HG02571 (cell line): Measurements from ENCODE around the gene PCYT2.
A peak's percentile ranks its signal among the peaks of the same experiment; 100 is the strongest.
"Not testable (repeated sequence)": the region's sequence is repeated elsewhere in the genome, so short reads cannot be mapped to it uniquely, and the experiment has no call there.

Experiments used
- ATAC-seq: cut with Tn5 transposase; IDR thresholded peaks from one replicate; pipeline ENCODE4 v1.9.1; 2021; ENCODE audit warnings: mild to moderate bottlenecking, moderate library complexity; ENCODE audit not compliant: unreplicated experiment

The PCYT2 gene

DNA sequence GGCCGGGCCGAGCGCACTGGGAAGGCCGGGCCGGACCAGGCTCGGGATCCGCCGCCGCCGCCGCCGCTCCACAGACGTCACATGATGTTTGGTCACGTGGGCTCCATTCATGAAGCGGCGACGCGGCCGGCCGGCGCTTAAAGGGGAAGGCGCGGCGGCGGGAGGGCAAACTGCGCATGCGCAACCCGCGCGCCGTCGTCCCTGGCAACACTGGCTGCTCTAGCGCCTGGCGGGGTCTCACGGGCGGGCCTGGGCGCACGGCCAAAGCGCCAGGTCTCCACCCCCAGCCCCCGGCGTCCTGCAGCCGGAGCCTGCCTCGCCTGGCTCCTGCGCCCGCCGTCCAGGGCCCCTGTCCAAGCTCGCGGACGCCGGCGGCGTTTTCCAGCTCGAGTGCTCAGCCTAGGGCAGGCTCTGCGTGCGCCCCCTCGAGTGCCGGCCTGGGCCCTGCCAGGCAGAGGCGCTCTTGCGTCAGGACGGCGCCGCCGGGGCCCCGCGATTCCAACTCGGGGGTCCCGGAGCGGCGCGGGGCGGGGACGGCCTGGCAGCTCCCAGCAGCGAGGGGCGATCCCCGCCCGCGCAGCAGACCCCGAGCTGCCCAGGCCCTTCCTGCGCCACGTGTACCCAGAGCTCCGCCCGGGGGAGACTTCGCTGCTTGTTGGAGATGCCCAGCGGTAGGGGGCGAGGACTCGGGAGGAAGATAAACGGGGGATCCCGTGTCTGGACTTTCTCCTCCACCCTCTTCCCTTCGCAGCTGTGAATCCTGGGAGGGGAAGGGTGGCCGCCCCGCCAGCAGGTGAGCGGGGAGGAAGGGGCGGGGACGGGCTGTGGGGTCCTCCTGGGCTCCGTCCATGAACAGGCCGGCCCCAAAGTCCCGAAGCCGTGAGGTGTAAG is 16.7 kb upstream of the PCYT2 start, which contains the start of gene MAFG:
MAFG (minus strand) TSS at position 83 of the 891 bp plus-strand sequence. CDS start 4,550 bp downstream, outside the sequence.
- ATAC-seq, result peak; percentile 51

DNA sequence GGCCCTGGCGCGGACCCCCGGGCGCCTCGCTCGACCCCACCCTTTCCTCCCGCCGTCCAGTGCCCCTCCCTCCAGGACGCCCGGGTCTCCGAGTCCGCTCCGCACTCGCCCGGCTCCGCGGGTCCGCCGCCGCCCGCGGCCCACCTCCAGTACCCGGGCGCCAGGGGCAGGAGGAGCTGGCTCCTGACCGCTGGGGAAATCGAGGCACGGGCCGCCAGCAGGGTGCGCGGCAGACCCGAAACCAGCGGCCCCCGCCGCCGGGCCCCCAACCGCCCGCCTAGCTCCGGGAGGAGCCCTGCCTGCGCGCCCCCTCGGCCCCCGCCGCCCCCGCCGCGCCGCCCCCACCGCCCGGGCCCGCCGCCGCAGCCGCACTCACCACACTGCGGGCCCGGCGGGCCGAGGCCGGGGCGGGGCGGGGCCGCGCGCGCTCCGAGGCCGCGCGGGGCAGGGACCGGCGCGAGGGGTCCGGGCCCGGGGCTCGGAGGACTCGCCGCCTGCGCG is 16.0 kb upstream of the PCYT2 start:
- ATAC-seq, result peak; percentile 12

DNA sequence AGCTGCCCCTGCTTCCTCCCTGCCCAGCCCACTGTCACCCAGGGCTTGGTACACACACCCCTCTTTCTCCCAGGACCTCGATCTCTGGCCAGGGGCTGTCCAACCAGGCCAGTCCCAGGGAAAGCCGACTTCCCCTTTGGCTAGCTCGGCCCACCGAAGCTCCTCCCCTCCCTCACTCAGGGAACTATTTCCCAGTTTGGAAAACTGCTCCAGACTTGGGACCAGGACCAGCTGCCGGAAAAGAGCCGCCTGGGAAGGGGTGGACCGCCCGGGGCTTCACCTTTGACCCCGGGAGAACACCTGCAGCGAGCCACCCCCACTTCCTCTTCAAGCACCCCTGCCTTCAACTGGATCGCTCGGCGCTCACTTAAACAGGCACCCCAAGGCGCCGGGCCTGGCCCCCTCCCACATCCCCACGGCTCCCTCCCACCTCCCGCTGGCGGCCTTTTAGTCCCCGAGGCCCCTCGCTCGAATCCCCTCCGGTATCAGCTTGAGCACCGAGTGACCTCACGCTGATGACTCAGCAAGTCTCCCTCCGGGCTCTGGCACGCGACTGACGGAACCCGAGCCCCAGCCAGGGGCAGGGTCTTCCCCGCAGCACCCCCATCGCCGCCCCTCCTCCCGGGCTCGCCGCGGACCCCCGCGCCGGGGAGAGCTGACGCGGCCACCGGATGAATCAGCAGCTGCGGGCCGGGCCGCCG is 15.4 kb upstream of the PCYT2 start:
- ATAC-seq, result peak; percentile 18

DNA sequence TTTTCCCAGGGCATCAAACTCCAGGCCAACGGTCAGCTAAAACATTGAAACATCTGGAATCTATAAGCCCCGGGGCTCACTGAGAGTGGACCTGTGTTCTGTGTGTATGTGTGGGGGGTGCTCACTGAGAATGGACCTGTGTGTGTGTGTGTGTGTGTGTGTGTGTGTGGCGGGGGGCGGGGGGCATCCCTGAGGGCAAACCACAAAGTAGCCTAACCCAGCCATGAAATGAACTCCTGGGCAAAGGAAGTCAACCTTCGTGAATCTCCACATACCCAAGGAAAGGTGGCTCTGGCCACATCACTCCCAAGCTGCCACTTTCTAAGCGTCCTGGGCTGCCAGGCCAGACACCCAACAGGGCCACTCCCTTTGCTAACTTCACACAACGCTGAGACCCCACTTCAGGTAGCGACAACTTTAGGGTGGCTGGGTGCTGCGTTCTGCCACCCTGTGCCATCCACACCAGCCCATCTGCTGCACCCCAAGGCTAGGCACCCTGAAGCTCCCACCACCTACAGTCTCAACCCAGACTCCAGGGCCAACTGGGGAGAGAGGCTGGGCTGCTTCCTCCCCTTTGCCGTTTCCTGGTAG is 14.8 kb upstream of the PCYT2 start:
- ATAC-seq, result no peak

DNA sequence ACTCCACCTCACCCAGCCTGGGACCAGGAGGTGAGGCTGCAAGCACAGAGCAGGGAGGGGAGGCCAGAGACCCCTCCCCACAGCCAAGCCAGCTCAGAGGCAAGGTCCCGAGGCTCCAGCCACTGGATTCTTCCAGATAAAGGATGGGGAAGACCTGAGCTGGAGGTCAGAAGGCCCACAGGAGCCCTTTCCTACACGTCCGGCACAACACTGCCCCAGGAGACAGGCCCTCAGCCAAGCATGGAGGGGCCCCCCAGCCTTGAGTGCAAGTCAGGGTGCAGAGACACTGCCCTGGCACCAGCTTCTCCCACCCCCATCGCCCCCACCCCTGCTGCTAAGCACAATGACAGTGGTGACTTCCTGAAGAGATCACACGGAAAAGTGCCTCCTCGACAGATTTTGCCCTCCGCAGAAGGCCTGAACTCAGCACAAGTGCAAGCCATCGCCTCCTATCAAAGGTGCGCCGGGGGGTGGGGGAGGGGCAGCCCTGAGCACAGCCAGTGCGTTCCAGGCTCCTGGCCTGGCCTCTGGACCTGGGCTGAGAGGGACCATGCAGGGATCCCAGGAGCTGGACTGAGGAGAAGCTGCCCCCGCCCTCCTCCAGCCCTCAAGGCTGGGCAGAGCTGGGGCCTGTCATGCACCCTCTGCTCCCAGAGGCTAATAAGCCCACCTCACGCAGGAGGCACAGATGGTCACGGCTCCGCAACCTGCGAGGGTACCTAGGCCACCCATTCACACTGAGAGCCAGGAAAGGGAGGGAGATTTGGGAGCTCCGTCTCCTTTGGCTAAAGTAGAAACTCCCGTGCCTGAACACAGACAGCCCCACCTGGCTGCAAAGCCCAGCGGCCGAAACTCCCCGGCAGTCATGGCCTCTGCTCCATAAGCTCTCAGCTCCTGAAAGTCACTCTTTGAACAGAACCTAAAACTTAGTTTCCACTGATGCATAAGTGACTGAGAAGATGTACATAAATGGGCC is 13.6 kb upstream of the PCYT2 start:
- ATAC-seq, result no peak

DNA sequence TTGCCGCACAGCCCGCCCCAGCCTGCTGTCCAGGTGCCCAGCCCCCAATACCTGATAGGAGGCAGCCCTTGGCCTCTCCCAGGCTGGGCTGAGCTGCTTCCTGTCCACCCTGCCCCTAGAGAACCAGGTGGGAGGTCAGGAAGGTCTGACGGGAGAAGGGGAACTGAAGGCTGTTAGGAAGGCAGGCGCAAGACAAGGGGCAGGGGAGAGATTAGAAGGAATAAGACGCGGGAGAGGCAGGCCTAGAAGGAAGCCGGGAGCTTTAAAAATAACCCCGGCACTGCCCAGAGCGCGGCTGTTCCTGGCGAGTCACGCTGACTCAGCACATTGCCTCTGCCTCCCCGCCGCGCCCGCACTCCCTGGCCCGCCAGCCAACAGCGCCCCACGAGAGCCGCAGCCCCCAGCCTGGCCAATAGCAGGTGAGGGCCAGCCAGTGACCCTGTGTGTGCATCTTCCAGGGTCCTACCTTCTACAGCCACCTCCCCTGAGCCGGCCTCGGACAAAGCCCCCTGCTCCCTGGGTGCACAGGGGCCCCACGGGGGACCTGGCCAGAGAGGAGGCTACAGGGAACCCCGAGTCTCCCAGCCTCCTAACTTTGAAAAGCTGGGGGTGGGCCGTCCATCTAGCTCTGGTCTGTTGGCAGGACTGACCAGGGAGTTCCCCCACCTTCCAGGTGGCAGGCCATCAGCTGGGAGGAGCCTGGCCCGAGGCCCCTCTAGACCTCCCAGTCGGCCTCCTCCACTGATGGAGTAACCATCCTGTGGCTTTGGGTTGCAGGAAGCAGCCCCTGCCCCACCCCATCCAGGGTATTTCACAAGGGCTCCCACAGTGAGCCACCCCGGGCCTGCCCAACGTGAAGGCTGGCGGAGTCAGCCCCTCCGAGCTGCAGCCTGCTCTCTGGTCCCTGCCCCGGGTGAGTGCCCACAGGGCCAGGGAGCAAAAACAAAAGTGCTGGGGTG is 12.4 kb upstream of the PCYT2 start:
- ATAC-seq, result no peak

DNA sequence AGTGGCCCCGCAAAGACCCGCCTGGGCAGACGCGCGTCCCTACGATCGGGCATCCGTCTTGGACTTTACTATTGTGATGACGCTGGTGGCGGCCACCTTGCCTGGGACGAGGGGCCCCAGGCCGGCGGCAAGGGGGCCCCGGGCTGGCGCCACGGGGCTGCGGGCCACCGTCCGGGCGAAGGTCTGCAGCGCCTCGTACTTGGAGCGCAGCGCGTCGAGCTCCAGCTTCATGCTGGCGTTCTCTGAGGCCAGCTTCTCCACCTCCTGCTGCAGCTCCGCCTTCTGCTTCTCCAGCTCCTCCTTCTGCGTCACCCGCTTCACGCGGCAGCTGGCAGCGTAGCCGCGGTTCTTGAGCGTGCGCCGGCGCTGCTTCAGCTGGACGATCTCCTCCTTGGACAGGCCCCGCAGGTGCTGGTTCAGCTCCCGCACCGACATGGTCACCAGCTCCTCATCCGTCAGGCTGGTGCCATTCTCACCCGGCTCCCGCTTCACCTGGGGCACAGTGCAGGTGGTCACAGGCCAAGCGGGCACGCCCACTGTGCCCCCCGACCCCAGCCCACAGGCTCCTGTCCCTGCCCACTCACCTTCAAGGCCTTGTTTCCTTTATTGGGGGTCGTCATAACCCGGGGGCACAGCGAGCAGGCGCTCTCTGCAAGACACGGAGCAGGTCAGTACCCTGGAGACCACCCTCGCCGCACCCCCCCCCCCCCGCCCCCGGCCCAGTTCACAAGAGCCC is 11.5 kb upstream of the PCYT2 start:
- ATAC-seq, result no peak

DNA sequence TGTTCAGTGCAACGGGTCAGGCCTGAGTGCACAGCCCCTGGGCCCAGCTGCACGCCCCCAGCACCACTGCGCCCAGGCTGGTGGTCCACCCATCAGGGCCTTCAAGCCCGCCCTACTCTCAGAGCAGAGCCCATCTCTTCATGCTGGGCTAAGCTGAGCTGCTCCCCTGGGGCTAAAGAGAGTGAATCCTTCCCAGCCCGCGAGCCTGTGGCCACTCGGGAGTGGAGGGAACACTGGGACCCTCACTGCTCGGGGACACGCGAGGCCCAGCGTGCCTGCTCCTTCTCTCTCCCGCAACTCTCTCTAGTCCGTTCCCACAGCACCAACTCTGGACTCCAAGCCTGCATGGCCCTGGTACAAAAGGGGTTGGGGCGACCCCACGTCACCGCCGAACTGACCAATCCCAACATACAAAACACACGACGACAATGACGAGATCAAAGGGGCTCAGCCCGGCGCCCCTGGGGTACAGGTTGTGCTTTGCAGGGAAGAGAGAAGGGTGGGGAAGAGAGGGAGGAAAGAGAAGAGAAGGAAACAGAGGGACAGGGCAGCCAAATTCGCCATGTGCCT is 10.9 kb upstream of the PCYT2 start:
- no peak for ATAC-seq

DNA sequence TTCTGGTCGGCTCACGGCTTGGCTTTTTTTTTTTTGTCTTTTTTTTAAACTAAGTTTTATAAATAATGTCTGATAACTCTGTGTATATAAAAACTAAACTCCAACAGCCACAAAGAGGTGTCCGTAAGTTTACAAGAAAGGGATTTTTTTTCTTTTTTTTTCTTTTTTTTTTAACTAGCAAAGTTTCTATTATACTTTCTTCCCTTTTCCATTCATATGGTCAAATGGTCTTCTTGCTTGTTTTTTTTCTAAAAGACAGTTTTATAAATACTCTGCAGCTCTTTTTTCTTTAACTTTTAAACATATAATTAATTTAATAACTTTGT is 10.3 kb upstream of the PCYT2 start:
- ATAC-seq, result no peak

DNA sequence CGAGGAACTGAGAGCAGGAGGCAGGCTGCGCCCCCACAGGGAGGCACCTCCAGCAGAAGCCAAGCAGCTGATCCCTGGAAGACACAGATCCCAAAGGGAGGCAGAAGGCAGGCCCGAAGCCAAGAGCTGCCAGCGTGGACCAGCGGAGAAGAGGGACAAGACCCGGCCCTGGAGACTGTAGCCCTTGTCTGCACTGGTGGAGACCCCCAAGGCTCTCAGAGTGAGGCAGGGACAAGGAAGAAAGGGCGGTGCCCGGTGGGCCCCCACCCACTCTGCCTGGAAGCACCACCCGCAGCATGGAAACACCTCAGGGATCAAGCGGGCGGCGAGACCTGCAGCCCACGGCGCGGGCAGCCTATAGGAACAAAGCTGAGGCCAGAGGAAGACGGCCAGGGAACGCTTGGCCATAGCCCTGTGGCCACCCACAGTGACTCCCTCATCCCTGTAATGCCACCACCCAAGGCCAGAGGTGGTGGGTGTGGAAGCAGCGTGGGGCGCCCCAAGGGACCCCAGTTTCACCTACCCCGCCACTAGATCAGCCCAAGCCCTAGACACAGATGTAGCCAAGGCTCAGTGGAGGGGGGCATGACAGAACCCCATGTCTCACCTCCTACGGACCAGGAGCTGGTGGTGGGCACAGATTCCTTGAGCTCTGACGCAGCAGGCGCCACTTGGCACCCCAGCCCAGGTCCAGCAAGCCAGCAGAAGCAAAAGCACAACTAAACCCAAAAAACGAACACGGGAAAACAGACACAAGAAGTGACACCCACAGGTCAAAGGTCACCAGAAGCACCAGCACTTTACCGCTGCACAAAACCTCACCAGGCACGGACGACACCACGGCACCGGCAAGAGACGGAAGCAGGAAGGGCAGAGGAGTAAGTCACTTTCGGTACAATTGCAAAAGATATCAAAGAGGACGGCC is 9.7 kb upstream of the PCYT2 start:
- ATAC-seq, result no peak

DNA sequence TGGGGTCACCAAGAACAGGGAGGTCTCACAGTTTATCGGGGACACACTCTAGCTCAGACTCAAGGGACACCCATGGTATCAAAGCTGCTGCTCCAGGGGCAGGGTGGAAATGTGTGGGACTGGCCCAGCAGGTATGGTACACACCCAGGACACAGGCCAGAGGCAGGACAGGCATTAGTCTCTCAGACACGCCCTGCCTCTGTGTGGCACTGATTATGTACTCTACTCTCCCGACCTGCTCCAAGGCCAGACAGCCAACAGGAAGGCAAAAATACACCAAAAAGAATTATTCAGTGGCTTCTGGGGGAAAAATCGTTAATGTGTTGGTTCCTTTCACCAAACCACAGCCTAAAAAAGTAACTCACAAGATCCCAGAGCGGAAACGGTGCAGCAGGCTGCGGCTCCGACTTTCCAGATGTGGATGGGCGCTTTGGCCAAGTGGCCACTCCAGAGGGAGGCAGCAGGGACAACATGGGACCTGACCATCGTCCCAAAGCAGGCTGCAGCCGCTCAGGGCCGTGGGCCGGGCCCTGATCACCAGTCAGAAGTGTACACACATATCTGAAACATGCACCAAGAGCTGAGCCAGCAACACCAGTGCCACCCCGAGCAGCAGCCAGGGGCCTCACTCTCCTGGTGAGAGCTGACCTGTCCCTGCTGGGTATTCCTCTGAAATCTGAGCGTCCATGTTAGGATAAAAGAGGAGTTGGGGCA is 7.8 kb upstream of the PCYT2 start:
- no peak for ATAC-seq

DNA sequence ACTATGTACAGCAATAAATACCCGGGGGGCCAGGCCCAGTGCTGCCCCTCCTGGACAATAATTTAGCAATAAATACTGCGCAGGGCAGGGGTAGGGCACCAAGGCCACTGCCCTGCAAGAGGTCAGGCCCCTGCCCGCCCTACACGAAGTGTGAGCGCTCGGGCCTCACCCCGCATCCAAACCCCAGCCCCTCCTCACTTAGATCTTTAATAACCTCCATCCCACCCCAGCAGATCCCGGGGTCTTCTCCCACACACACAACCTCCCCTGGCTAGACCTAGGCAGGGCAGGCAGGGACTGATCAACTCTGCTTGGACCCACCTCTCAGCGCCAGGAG is 7.1 kb upstream of the PCYT2 start:
- ATAC-seq, result not testable (repeated sequence)

DNA sequence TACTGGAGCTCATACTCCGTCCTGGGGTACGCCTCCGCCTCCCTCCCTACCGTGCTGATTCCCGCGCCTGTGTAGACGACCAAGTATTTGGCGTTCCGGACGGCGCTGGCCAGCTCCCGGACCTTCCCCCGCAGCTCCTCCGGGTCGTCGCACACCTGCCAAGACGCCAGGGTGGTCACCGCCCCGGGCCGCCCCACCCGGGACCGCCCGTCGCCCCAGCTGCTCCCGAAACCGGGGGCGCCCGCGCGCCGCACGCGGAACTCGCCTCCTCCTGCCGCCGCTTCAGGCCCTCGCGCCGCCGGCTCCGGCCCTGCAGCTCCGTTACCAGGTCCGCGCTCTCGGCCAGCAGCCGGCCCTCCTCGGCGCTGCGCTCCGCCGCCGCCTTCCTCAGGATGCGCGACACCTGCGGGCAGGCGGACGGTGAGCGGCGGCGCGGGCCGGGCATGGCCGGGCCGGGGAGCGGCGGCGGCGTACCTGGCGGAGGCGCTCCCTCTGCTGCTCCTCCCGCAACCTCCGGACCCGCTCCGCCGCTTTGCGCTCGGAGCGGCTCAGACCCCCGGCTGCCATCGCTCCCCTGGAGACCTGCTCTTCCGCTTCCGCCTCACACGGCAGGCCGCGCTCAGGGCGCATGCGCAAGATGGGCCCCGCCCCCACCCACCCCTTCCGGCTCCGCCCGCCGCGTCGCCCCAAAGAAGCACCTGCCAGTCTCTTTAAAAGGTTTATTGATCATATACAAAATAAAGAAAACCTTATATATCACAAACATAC is 6.5 kb upstream of the PCYT2 start, which contains the start of gene SIRT7:
SIRT7 (minus strand) TSS at position 612 of the 768 bp plus-strand sequence; CDS start at position 567, 45 bp downstream.
- ATAC-seq, result peak; percentile 56

DNA sequence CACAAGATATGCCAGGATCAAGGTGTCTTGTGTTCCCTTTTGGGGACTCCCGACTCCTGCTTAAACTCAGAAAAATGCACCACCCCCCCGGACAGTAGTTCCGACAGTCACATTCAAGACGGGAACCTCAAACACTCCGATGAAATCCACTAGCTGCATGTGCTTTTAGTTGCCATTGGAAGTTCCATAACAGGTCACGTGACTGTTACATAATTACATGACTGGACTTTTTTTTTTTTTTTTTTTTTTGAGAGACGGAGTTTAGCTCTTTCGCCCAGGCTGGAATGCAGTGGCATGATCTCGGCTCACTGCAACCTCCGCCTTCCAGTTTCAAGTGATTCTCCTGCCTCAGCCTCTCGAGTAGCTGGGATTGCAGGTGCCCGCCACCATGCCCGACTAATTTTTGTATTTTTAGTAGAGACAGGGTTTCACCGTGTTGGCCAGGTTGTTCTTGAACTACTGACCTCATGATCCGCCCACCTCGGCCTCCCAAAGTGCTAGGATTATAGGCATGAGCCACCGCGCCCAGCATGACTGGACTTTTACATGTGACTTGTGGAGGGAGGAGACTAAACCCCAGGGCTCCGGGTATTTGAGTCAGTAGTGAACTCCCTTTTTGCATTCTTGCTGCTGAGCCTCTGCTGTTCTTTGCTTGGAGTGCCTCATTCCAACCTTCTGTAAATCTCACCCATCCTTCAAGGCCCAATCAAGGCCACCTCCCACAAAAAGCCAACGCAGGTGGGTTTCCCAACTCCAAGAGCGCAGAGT is 5.2 kb upstream of the PCYT2 start:
- no peak for ATAC-seq

DNA sequence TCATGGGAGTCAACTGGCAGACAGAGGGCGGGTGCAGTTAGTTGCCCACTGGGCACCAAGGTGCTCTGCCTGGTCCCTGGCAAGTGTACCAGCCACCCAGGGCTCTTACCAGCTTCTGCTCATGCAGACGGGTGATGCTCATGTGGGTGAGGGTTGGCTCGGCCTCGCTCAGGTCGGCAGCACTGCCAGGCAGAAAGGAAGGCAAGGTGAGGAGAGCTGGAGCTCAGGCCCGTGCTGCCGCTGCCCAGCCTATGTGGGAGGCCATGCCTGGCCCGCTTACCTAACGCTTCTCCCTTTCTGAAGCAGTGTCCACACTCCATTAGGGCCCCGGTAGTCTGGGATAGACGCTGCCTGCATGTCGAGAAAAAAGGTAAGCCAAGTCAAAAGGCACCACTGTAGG is 4.1 kb upstream of the PCYT2 start:
- ATAC-seq, result no peak
